ENCODE data around the gene STIP1. TPM values are rescaled to one million over a fixed set of nuclear protein-coding genes. Genes with fewer than 3 reads are reported as not detected.
A peak's percentile ranks its signal among the peaks of the same experiment; 100 is the strongest.

STIP1 gene
- total RNA-seq, 2 donors from 2014 or later: 104 to 139 TPM

- TF ChIP-seq POLR2AphosphoS5 (IDR thresholded peaks at IDR 0.05) (no peak), CTCF (IDR thresholded peaks at IDR 0.05) (no peak), POLR2A (IDR thresholded peaks at IDR 0.05) (no peak)
- peak; percentile 99 for DNase-seq (ENCODE audit: low spot score)
- peak overlapping the region; percentile 71 to 91 for H3K4me3 ChIP-seq
- H3K9me3 ChIP-seq: no peaks in the 10 kb centered on the region
- H3K4me1 ChIP-seq (replicated peaks): peaks cover 29% of the 10 kb centered on the region
- H3K27ac ChIP-seq: peak overlapping the region; percentile 95 to 96
- no peaks in the 10 kb centered on the region for H3K36me3 ChIP-seq
- 3% methylated on average over 18 of the region's 24 CpGs for WGBS
- intact Hi-C loops (cut with DNase I): no loop called here
- no peaks in the 10 kb centered on the region for H3K27me3 ChIP-seq (replicated peaks; ENCODE audit: insufficient read depth)
Observed at GRCh38 chr11:64241241-64241490, 55.2 kb downstream of the STIP1 start.

GRCh38 chr11:64241491-64242374 is 55.8 kb downstream of the STIP1 start:
- no peaks in the 10 kb centered on the region for H3K27me3 ChIP-seq (replicated peaks; ENCODE audit: insufficient read depth)
- no peaks in the 10 kb centered on the region for H3K36me3 ChIP-seq
- H3K4me1 ChIP-seq (replicated peaks): peaks cover 29% of the 10 kb centered on the region
- no peak for DNase-seq (ENCODE audit: low spot score)
- peak overlapping the region; percentile 95 to 96 for H3K27ac ChIP-seq
- WGBS: under 1% methylated on average over 52 of the region's 63 CpGs
- H3K4me3 ChIP-seq: peak overlapping the region; percentile 71 to 91
- TF ChIP-seq POLR2AphosphoS5 (IDR thresholded peaks at IDR 0.05): peak; percentile 80
- TF ChIP-seq POLR2A (IDR thresholded peaks at IDR 0.05): peak; percentile 95
- TF ChIP-seq CTCF (IDR thresholded peaks at IDR 0.05): peak in 1 of 4 experiments; percentile 27
- intact Hi-C loops (cut with DNase I): no loop called here
- H3K9me3 ChIP-seq: no peaks in the 10 kb centered on the region

- no peaks in the 10 kb centered on the region for H3K36me3 ChIP-seq
- peaks cover 18% of the 10 kb centered on the region for H3K4me1 ChIP-seq (replicated peaks)
- WGBS: 87% methylated on average over 8 of the region's 8 CpGs
- TF ChIP-seq POLR2A (IDR thresholded peaks at IDR 0.05) (no peak), POLR2AphosphoS5 (IDR thresholded peaks at IDR 0.05) (no peak), CTCF (IDR thresholded peaks at IDR 0.05) (no peak)
- intact Hi-C loops (cut with DNase I): no loop called here
- H3K27ac ChIP-seq: peak overlapping the region in 1 of 2 donors; percentile 95
- DNase-seq (ENCODE audit: low spot score): no peak
- H3K4me3 ChIP-seq: no peak overlapping the region
- H3K9me3 ChIP-seq: no peaks in the 10 kb centered on the region
- no peaks in the 10 kb centered on the region for H3K27me3 ChIP-seq (replicated peaks; ENCODE audit: insufficient read depth)
Observed at GRCh38 chr11:64243236-64243854, 57.4 kb downstream of the STIP1 start.

GRCh38 chr11:64244107-64244506 is 58.1 kb downstream of the STIP1 start:
- H3K4me1 ChIP-seq (replicated peaks): peaks cover 15% of the 10 kb centered on the region
- intact Hi-C loops (cut with DNase I): no loop called here
- TF ChIP-seq CTCF (IDR thresholded peaks at IDR 0.05) (no peak), POLR2AphosphoS5 (IDR thresholded peaks at IDR 0.05) (no peak), POLR2A (IDR thresholded peaks at IDR 0.05) (no peak)
- no peaks in the 10 kb centered on the region for H3K9me3 ChIP-seq
- H3K27ac ChIP-seq: no peak overlapping the region
- no peak overlapping the region for H3K4me3 ChIP-seq
- H3K27me3 ChIP-seq (replicated peaks; ENCODE audit: insufficient read depth): no peaks in the 10 kb centered on the region
- no peaks in the 10 kb centered on the region for H3K36me3 ChIP-seq
- 73% methylated on average over 5 of the region's 5 CpGs for WGBS
- DNase-seq (ENCODE audit: low spot score): no peak
